IMR-90 (cell line): ENCODE data around the gene CYB561A3. TPM values are rescaled to one million over a fixed set of nuclear protein-coding genes. Genes with fewer than 3 reads are reported as not detected.

ENCODE experiments used
- ATAC-seq: fragments of 200-7000 bp; cut with Tn5 transposase; 2 replicates; pipeline ENCODE4 v1.9.1; 2020; ENCODE audit warnings: low read depth, mild to moderate bottlenecking, moderate library complexity
- BruUV-seq: library from RNA; stranded (reverse); fragments of 400-500 nt; replicated peaks from 2 replicates; lab custom pipeline; 2021; lab: Mats Ljungman, UMichigan
- CTCF ChIA-PET: fragments of 300-600 bp; formaldehyde crosslinking; extraction: SDS; loops from one replicate; lab custom pipeline; 2021; ENCODE audit warnings: antibody characterized with exemption; lab: Yijun Ruan, JAX
- POLR2A ChIA-PET: fragments of 300-600 bp; sonication (Branson Sonifier 250); formaldehyde crosslinking; loops from one replicate; lab custom pipeline; 2022; ENCODE audit warnings: antibody characterized with exemption; ENCODE audit not compliant: unreplicated experiment; lab: Charles Lee
- DNase-seq: peaks from one replicate; pipeline ENCODE4 v3.0.0; 2013
- H2AFZ ChIP-seq: replicated peaks from 2 replicates; pipeline ENCODE3; 2013; ENCODE audit warnings: low read length, mild to moderate bottlenecking; ENCODE audit not compliant: poor library complexity
- H2AK5ac ChIP-seq: 2 replicates; pipeline ENCODE4 v1.6.1; 2013; ENCODE audit warnings: low read depth, low read length, inconsistent platforms
- H2AK9ac ChIP-seq: replicated peaks from 2 replicates; pipeline ENCODE3; 2013; ENCODE audit warnings: mild to moderate bottlenecking, low read depth, low read length, moderate library complexity; ENCODE audit not compliant: poor library complexity
- H2BK120ac ChIP-seq: 2 replicates; pipeline ENCODE4 v1.6.1; 2013; ENCODE audit warnings: low read depth, low read length, inconsistent platforms
- H2BK15ac ChIP-seq: 3 replicates; pipeline ENCODE4 v1.6.1; 2013; ENCODE audit warnings: low read depth, low read length, inconsistent platforms
- H2BK20ac ChIP-seq: 2 replicates; pipeline ENCODE4 v1.6.1; 2013; ENCODE audit warnings: low read depth, mild to moderate bottlenecking, inconsistent platforms, low read length, moderate library complexity
- H2BK5ac ChIP-seq: 2 replicates; pipeline ENCODE4 v1.6.1; 2013; ENCODE audit warnings: mild to moderate bottlenecking, low read depth, low read length, inconsistent platforms; ENCODE audit not compliant: poor library complexity, severe bottlenecking
- H3K14ac ChIP-seq: replicated peaks from 2 replicates; pipeline ENCODE4 v1.6.1; 2013; ENCODE audit warnings: low read depth, low read length, inconsistent platforms
- H3K18ac ChIP-seq: 2 replicates; pipeline ENCODE4 v1.6.1; 2013; ENCODE audit warnings: low read depth, low read length, control low read depth
- H3K23ac ChIP-seq: 2 replicates; pipeline ENCODE4 v1.6.1; 2013; ENCODE audit warnings: low read depth, low read length, inconsistent platforms
- H3K27ac ChIP-seq: 2 replicates; pipeline ENCODE4 v1.5.1; 2013; ENCODE audit warnings: mild to moderate bottlenecking, control low read depth, low read length; ENCODE audit not compliant: insufficient read depth
- H3K27me3 ChIP-seq: 2 replicates; pipeline ENCODE4 v1.6.1; 2013; ENCODE audit warnings: low read length; ENCODE audit not compliant: control insufficient read depth, insufficient read depth
- H3K36me3 ChIP-seq: 2 replicates; pipeline ENCODE4 v1.6.1; 2013; ENCODE audit warnings: low read length, mixed read lengths; ENCODE audit not compliant: control insufficient read depth, insufficient read depth
- H3K4ac ChIP-seq: 2 replicates; pipeline ENCODE4 v1.6.1; 2013; ENCODE audit warnings: low read depth, low read length, inconsistent platforms
- H3K4me1 ChIP-seq: 2 replicates; pipeline ENCODE4 v1.6.1; 2013; ENCODE audit warnings: low read length, mixed read lengths; ENCODE audit not compliant: control insufficient read depth, insufficient read depth
- H3K4me2 ChIP-seq: 2 replicates; pipeline ENCODE4 v1.6.1; 2013; ENCODE audit warnings: low read depth, mild to moderate bottlenecking, control low read depth, low read length, moderate library complexity
- H3K4me3 ChIP-seq: 2 replicates; pipeline ENCODE4 v1.5.1; 2013; ENCODE audit warnings: low read depth, mild to moderate bottlenecking, control low read depth, low read length, moderate library complexity; ENCODE audit not compliant: insufficient read depth
- H3K56ac ChIP-seq: 2 replicates; pipeline ENCODE4 v1.6.1; 2013; ENCODE audit warnings: low read length, inconsistent platforms; ENCODE audit not compliant: insufficient read depth; ENCODE audit errors: extremely low read depth
- H3K79me1 ChIP-seq, 2 experiments: 2 replicates each; pipeline ENCODE4 v1.6.1; 2013; ENCODE audit warnings: low read length in 2 of 2, inconsistent platforms in 1 of 2, low read depth in 1 of 2
- H3K9ac ChIP-seq: 2 replicates; pipeline ENCODE4 v1.6.1; 2013; ENCODE audit warnings: low read depth, low read length, control low read depth
- H3K9me1 ChIP-seq: 2 replicates; pipeline ENCODE4 v1.6.1; 2013; ENCODE audit warnings: low read length, inconsistent platforms; ENCODE audit not compliant: insufficient read depth
- H3K9me3 ChIP-seq: 2 replicates; pipeline ENCODE4 v1.6.1; 2013; ENCODE audit warnings: low read length; ENCODE audit not compliant: control insufficient read depth, insufficient read depth
- H4K20me1 ChIP-seq: 2 replicates; pipeline ENCODE4 v1.6.1; 2013; ENCODE audit warnings: low read length, inconsistent platforms; ENCODE audit not compliant: insufficient read depth
- H4K5ac ChIP-seq: 2 replicates; pipeline ENCODE4 v1.6.1; 2013; ENCODE audit warnings: mild to moderate bottlenecking, low read depth, low read length, control low read depth
- H4K8ac ChIP-seq, 2 experiments: 2 replicates each; pipeline ENCODE4 v1.6.1; 2013; ENCODE audit warnings: low read depth in 2 of 2, low read length in 2 of 2, control low read depth in 1 of 2, inconsistent platforms in 1 of 2
- H4K91ac ChIP-seq: 2 replicates; pipeline ENCODE4 v1.6.1; 2013; ENCODE audit warnings: low read depth, low read length, inconsistent platforms; ENCODE audit not compliant: insufficient read depth
- CEBPB ChIP-seq: IDR thresholded peaks from 2 replicates; pipeline ENCODE4 v1.6.1; 2012; ENCODE audit warnings: low read depth, low read length, improper control_type of control experiment
- FOS ChIP-seq: fragments of 150-350 bp; IDR thresholded peaks from 2 replicates; pipeline ENCODE4 v1.6.1; 2016; ENCODE audit warnings: low read depth, low read length
- MAFK ChIP-seq: IDR thresholded peaks from 2 replicates; pipeline ENCODE4 v1.6.1; 2012; ENCODE audit warnings: low read depth, low read length, improper control_type of control experiment
- MAZ ChIP-seq: IDR thresholded peaks from 2 replicates; pipeline ENCODE4 v1.6.1; 2012; ENCODE audit warnings: low read depth, mild to moderate bottlenecking, low read length, improper control_type of control experiment, moderate library complexity, borderline replicate concordance
- MXI1 ChIP-seq: IDR thresholded peaks from 2 replicates; pipeline ENCODE4 v1.6.1; 2012; ENCODE audit warnings: low read depth, mild to moderate bottlenecking, low read length, moderate library complexity, borderline replicate concordance
- NFE2L2 ChIP-seq: fragments of 150-350 bp; IDR thresholded peaks from 2 replicates; pipeline ENCODE4 v1.6.1; 2016; ENCODE audit warnings: low read depth, mild to moderate bottlenecking, low read length
- POLR2A ChIP-seq: IDR thresholded peaks from 2 replicates; pipeline ENCODE4 v1.6.1; 2012; ENCODE audit warnings: mild to moderate bottlenecking, low read depth, low read length
- RFX5 ChIP-seq: IDR thresholded peaks from 2 replicates; pipeline ENCODE4 v1.8.0; 2012; ENCODE audit warnings: low read depth, mild to moderate bottlenecking, low read length, moderate library complexity
- SMC3 ChIP-seq: fragments of 150-350 bp; IDR thresholded peaks from 2 replicates; pipeline ENCODE4 v1.6.1; 2016; ENCODE audit warnings: low read depth, mild to moderate bottlenecking, antibody characterized with exemption, low read length, moderate library complexity
- WGBS, 2 experiments: methylation state at CpG; one replicate each; pipeline versions ENCODE4 v1.1.5 to v1.1.7; 2013; ENCODE audit warnings: missing lambda C conversion rate in 2 of 2; ENCODE audit not compliant: insufficient read length in 1 of 2; ENCODE audit errors: extremely low coverage in 2 of 2; 5-methylcytosine and 5-hydroxymethylcytosine counted together
- dilution Hi-C: fragments of 300-500 bp; cut with HindIII; formaldehyde crosslinking; loops from one replicate; pipeline ENCODE4 v1.14.3; 2018; ENCODE audit warnings: low sequenced_read_pairs; ENCODE audit not compliant: unreplicated experiment
- in situ Hi-C: fragments of 300-500 bp; cut with MboI; formaldehyde crosslinking; loops from 3 replicates; pipeline ENCODE4 v1.14.3; 2019; ENCODE audit warnings: low sequenced_read_pairs, inconsistent platforms, mixed read lengths
- intact Hi-C: fragments of 100-400 bp; cut with micrococcal nuclease; formaldehyde crosslinking; loops from 2 replicates; pipeline ENCODE4 v1.10.0; 2022
- polyA plus RNA-seq, 3 experiments: library from polyadenylated mRNA; depleted of rRNA; stranded (reverse); fragments of >200 nt; gene quantifications; 2 replicates each; pipeline ENCODE4 v1.2.3, GENCODE V29; 2012; ENCODE audit warnings: low replicate concordance in 1 of 3
- total RNA-seq: library from RNA; depleted of rRNA; stranded (reverse); fragments of >200 nt; gene quantifications from 2 replicates; pipeline ENCODE4 v1.2.3, GENCODE V29; 2012
- TF ChIP-seq, protein P1 (sequence below): fragments of 150-350 bp; IDR thresholded peaks from 2 replicates; pipeline ENCODE4 v1.6.1; 2017; ENCODE audit warnings: mild to moderate bottlenecking, antibody characterized with exemption, low read length, low read depth

CYB561A3 gene
- total and polyA plus RNA-seq, 2 of the 4 experiments (the other 2 are of a cell fraction): 13.6 to 39.2 TPM

- no peak overlapping the region for H2AFZ ChIP-seq
- no peak overlapping the region for H4K91ac ChIP-seq
- H4K20me1 ChIP-seq: peaks cover 50% of the 10 kb centered on the region
- peaks cover 18% of the 10 kb centered on the region for H3K4me1 ChIP-seq
- H4K8ac ChIP-seq: no peak overlapping the region
- no peak overlapping the region for H3K4me3 ChIP-seq
- no peak overlapping the region for H3K9ac ChIP-seq
- H3K18ac ChIP-seq: no peak overlapping the region
- in situ Hi-C loops (no loop called here), dilution Hi-C loops (no loop called here), intact Hi-C loops (loop anchor here (5.0 to 10.0 kb wide), 2 partner anchors 97 to 305 kb away; partner anchors contain the start of gene CPSF7)
- DNase-seq (no peak), ATAC-seq (no peak)
- H4K5ac ChIP-seq: no peak overlapping the region
- H3K9me3 ChIP-seq: no peaks in the 10 kb centered on the region
- peaks cover 27 to 68% of the 10 kb centered on the region in 2 experiments for H3K79me1 ChIP-seq
- no peak overlapping the region for H3K56ac ChIP-seq
- H3K4ac ChIP-seq: no peak overlapping the region
- H2BK5ac ChIP-seq: no peak overlapping the region
- H2AK5ac ChIP-seq: no peak overlapping the region
- H3K14ac ChIP-seq: no peak overlapping the region
- TF ChIP-seq MAZ (no peak), FOS (no peak), POLR2A (no peak), NFE2L2 (no peak), SMC3 (no peak), RFX5 (no peak), MXI1 (no peak), CEBPB (no peak), MAFK (no peak)
- TF ChIP-seq, protein P1, sequence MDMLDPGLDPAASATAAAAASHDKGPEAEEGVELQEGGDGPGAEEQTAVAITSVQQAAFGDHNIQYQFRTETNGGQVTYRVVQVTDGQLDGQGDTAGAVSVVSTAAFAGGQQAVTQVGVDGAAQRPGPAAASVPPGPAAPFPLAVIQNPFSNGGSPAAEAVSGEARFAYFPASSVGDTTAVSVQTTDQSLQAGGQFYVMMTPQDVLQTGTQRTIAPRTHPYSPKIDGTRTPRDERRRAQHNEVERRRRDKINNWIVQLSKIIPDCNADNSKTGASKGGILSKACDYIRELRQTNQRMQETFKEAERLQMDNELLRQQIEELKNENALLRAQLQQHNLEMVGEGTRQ: no peak
- H2BK120ac ChIP-seq: no peak overlapping the region
- H3K27me3 ChIP-seq: no peaks in the 10 kb centered on the region
- CTCF ChIA-PET: interaction anchor here (0.6 to 1.1 kb wide), 2 partner anchors 35 to 56 kb away, joined by 3 read pairs; partner anchors contain the start of gene VWCE
- POLR2A ChIA-PET: no interaction called here
- no peak overlapping the region for H3K27ac ChIP-seq
- no peak overlapping the region for H2AK9ac ChIP-seq
- H2BK15ac ChIP-seq: no peak overlapping the region
- BruUV-seq: no TSS peak
- peaks cover 6% of the 10 kb centered on the region for H3K9me1 ChIP-seq
- WGBS, 2 experiments: 63% methylated on average over 2 of the region's 4 CpGs; no CpG with 5 or more reads in 1 of the 2 experiments
- peaks cover 36% of the 10 kb centered on the region for H3K36me3 ChIP-seq
- H3K4me2 ChIP-seq: no peak overlapping the region
- H2BK20ac ChIP-seq: no peak overlapping the region
- H3K23ac ChIP-seq: no peak overlapping the region
Measured at GRCh38 chr11:61329871-61330270, 31.8 kb downstream of the CYB561A3 start.
